HepG2 (cell line): ENCODE data around the gene GABRB1. TPM values are rescaled to one million over a fixed set of nuclear protein-coding genes. Genes with fewer than 3 reads are reported as not detected.

ENCODE experiments used
- AGO1 ChIP-seq: fragments of 200-400 bp; formaldehyde crosslinking; IDR thresholded peaks from 2 replicates; pipeline ENCODE4 v1.6.1; 2017; ENCODE audit warnings: mild to moderate bottlenecking, low read depth, low read length, moderate library complexity; ENCODE audit not compliant: poor library complexity, severe bottlenecking
- CREB3 ChIP-seq: sonication (generic); formaldehyde crosslinking; IDR thresholded peaks from 2 replicates; pipeline ENCODE4 v1.5.0; 2020; ENCODE audit warnings: missing genetic modification reagents
- HMG20B ChIP-seq: conservative IDR thresholded peaks from 2 replicates; pipeline ENCODE4 v1.6.1; 2016; ENCODE audit warnings: missing genetic modification reagents, missing compliant biosample characterization
- IKZF4 ChIP-seq: sonication (generic); formaldehyde crosslinking; IDR thresholded peaks from 2 replicates; pipeline ENCODE4 v1.5.1; 2020; ENCODE audit warnings: borderline replicate concordance, mild to moderate bottlenecking, low read depth, missing genetic modification reagents; ENCODE audit errors: not compliant biosample characterization
- LRRFIP1 ChIP-seq: sonication (generic); formaldehyde crosslinking; conservative IDR thresholded peaks from 2 replicates; pipeline ENCODE4 v1.4.0; 2020; ENCODE audit warnings: missing genetic modification reagents
- NFRKB ChIP-seq: fragments of 450-650 bp; IDR thresholded peaks from 2 replicates; pipeline ENCODE4 v1.6.1; 2017
- PAX8 ChIP-seq: sonication (generic); formaldehyde crosslinking; IDR thresholded peaks from 2 replicates; pipeline ENCODE4 v1.8.0; 2022; ENCODE audit warnings: mild to moderate bottlenecking, missing genetic modification reagents, borderline replicate concordance
- POLR2AphosphoS5 ChIP-seq: IDR thresholded peaks from 2 replicates; pipeline ENCODE4 v1.6.1; 2012; ENCODE audit warnings: low read depth, low read length
- SALL2 ChIP-seq: sonication (generic); formaldehyde crosslinking; IDR thresholded peaks from 2 replicates; pipeline ENCODE4 v1.8.1; 2023; ENCODE audit warnings: mild to moderate bottlenecking, missing genetic modification reagents, inconsistent platforms
- SIX4 ChIP-seq: sonication (generic); formaldehyde crosslinking; IDR thresholded peaks from 2 replicates; pipeline ENCODE4 v1.4.0; 2020; ENCODE audit warnings: missing genetic modification reagents
- SUZ12 ChIP-seq: fragments of 150-350 bp; IDR thresholded peaks from 2 replicates; pipeline ENCODE4 v1.6.1; 2014; ENCODE audit warnings: low read depth, low read length
- ZBTB42 ChIP-seq: sonication (generic); formaldehyde crosslinking; IDR thresholded peaks from 2 replicates; pipeline ENCODE4 v1.5.0; 2020; ENCODE audit warnings: mild to moderate bottlenecking, missing genetic modification reagents
- ZNF354B ChIP-seq: sonication (generic); formaldehyde crosslinking; IDR thresholded peaks from 2 replicates; pipeline ENCODE4 v1.8.0; 2022; ENCODE audit warnings: mild to moderate bottlenecking, missing genetic modification reagents
- ZNF44 ChIP-seq: sonication (generic); formaldehyde crosslinking; IDR thresholded peaks from 2 replicates; pipeline ENCODE4 v1.5.1; 2020; ENCODE audit warnings: mild to moderate bottlenecking, missing genetic modification reagents
- ZNF547 ChIP-seq: sonication (generic); formaldehyde crosslinking; IDR thresholded peaks from 2 replicates; pipeline ENCODE4 v1.5.1; 2020; ENCODE audit warnings: mild to moderate bottlenecking, missing genetic modification reagents
- ZNF550 ChIP-seq: sonication (generic); formaldehyde crosslinking; IDR thresholded peaks from 2 replicates; pipeline ENCODE4 v1.4.0; 2020; ENCODE audit warnings: mild to moderate bottlenecking, missing genetic modification reagents, borderline replicate concordance
- ZNF576 ChIP-seq: sonication (generic); formaldehyde crosslinking; IDR thresholded peaks from 2 replicates; pipeline ENCODE4 v1.4.0; 2020; ENCODE audit warnings: mild to moderate bottlenecking, missing genetic modification reagents
- ZNF598 ChIP-seq: sonication (generic); formaldehyde crosslinking; IDR thresholded peaks from 2 replicates; pipeline ENCODE4 v1.5.1; 2020; ENCODE audit warnings: mild to moderate bottlenecking, missing genetic modification reagents, borderline replicate concordance
- ZNF687 ChIP-seq: sonication (generic); formaldehyde crosslinking; IDR thresholded peaks from 2 replicates; pipeline ENCODE4 v1.5.1; 2020; ENCODE audit warnings: mild to moderate bottlenecking, missing genetic modification reagents, moderate library complexity
- ZNF775 ChIP-seq: sonication (generic); formaldehyde crosslinking; IDR thresholded peaks from 2 replicates; pipeline ENCODE4 v1.4.0; 2020; ENCODE audit warnings: missing genetic modification reagents, mild to moderate bottlenecking, moderate library complexity, borderline replicate concordance
- polyA plus RNA-seq, 8 experiments: library from polyadenylated mRNA; depleted of rRNA in 3 of 8; stranded (reverse) in 7 of 8; unstranded in 1 of 8; fragments of >200 nt; fragmentation: Illumina TruSeq in 4 of 8; extraction: Trizol in 4 of 8; gene quantifications; 2 replicates each; pipeline versions ENCODE4 v1.2.1 to v1.2.3, GENCODE V29; 2011 to 2016; ENCODE audit warnings: low read depth in 4 of 8, missing spikeins in 1 of 8, mixed read lengths in 1 of 8; ENCODE audit not compliant: insufficient read depth in 1 of 8
- total RNA-seq, 5 experiments: library from RNA; depleted of rRNA; stranded (reverse); fragments of >200 nt; fragmentation: Illumina TruSeq; extraction: Trizol; gene quantifications; 2 replicates each; pipeline ENCODE4 v1.2.3, GENCODE V29; 2016; ENCODE audit warnings: low read depth in 1 of 5

Gene GABRB1
- total and polyA plus RNA-seq, 2 of the 13 experiments (the other 11 are each of a cell fraction or from before 2014, with no cell fraction given), result not detected

GRCh38 chr4:47463235-47463956, 432.0 kb downstream of the GABRB1 start, which contains the start of gene COMMD8 (continued):
- TF ChIP-seq ZNF687 (CRISPR knock-in tag) (peak; percentile 93), ZNF775 (no peak), LRRFIP1 (no peak), CREB3 (CRISPR knock-in tag) (0 out of 2 replicates have a peak, but pooled peaks have one; percentile 65), ZNF550 (no peak), ZBTB42 (CRISPR knock-in tag) (no peak), POLR2AphosphoS5 (peak; percentile 79), SIX4 (no peak), SALL2 (no peak), IKZF4 (CRISPR knock-in tag) (peak; percentile 55), ZNF598 (CRISPR knock-in tag) (0 out of 2 replicates have a peak, but pooled peaks have one; percentile 59), SUZ12 (no peak), ZNF354B (CRISPR knock-in tag) (0 out of 2 replicates have a peak, but pooled peaks have one; percentile 80), ZNF547 (CRISPR knock-in tag) (no peak), AGO1 (peak; percentile 46), ZNF44 (no peak; the same call in 1 of the 2 replicates), ZNF576 (CRISPR knock-in tag) (no peak), PAX8 (CRISPR knock-in tag) (no peak), NFRKB (no peak), HMG20B (CRISPR knock-in tag) (no peak)
